ACHN (cell line): ENCODE measurements around the gene SIT1.
"Not testable (repeated sequence)": the region's sequence is repeated elsewhere in the genome, so short reads cannot be mapped to it uniquely, and the experiment has no call there.

ENCODE experiments used
- DNase-seq: peaks from one replicate; pipeline ENCODE4 v3.0.0-alpha.2; 2015
- in situ Hi-C: cut with HindIII; loops from 2 replicates; pipeline ENCODE4 v1.10.0; 2017; ENCODE audit warnings: low sequenced_read_pairs, low pct_ligation_motif_present, low pct_unique_long_range_greater_than_20kb

Gene SIT1

DNA sequence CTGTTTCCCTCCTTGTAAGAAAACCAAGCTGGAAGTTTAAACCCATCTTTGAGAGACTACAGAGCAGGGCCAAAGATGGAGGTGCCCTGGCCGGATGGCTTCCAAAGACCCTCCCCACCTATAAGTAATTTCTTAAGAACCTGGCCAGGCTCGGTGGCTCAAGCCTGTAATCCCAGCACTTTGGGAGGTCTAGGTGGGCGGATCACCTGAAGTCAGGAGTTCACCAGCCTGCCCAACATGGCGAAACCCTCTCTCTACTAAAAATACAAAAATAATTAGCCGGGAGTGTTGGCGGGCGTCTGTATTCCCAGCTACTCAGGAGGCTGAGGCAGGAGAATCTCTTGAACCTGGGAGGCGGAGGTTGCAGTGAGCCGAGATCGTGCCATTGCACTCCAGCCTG, 5.0 kb downstream of the SIT1 start:
- in situ Hi-C loops, DNase-seq: not testable (repeated sequence)

DNA sequence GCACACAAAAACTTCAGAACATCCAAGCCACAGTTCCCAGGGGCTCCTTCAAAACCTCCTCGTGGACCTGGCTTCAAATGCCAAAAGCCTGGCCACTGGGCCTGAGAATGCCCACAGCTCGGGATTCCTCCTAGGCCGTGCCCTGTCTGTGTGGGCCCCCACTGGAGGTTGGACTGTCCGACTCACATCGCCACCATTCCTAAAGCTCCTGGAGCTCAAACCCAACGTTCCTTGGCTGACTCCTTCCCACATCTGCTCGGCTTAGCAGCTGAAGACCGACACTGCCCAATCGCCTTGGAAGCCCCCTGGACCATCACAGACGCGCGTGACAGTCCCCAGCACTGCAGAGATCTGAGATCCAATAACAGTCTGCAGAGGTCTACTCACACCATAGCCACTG, 7.7 kb downstream of the SIT1 start:
- in situ Hi-C loops: no loop called here

DNA sequence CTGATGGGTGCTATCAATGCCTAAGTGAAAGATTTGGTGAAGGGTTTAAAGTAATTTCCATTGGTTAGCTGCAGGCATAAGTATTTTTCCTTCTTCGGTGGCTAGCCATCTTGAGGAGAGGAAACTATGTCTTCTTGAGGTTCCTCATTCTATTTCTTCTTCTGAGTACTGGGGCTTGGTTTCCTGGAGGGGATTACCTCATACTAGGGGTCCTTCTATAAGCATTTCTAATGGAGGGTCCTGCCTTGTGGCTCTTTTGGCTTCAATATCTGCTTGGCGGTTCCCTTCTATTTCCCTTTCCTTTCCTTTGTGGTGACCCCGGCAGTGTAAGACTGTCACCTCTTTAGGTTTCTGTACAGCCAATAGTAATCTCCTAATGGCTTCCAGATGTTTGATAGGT, 9.3 kb downstream of the SIT1 start:
- DNase-seq, in situ Hi-C loops: not testable (repeated sequence)

More for the DNA sequence above, 7.7 kb downstream of the SIT1 start:
- DNase-seq: no peak

DNA sequence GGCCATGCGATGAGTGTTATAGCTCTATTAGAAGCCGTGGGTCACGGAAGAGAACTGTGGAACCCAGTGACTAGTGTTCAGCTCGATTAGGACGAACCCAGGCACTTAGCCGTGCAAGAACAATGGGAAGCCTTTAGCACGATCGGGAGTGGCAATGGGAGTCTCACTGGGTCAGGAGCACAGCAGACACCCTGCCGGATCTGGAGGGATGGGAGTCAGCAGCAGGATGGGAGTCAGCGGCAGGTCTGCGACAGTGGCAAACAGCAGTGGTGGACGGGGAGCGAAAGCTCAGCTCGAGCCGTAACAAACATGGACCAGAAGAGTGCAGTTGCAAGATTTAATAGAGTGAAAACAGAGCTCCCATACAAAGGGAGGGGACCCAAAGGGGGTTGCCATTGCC, 10.3 kb downstream of the SIT1 start:
- DNase-seq, in situ Hi-C loops: not testable (repeated sequence)

DNA sequence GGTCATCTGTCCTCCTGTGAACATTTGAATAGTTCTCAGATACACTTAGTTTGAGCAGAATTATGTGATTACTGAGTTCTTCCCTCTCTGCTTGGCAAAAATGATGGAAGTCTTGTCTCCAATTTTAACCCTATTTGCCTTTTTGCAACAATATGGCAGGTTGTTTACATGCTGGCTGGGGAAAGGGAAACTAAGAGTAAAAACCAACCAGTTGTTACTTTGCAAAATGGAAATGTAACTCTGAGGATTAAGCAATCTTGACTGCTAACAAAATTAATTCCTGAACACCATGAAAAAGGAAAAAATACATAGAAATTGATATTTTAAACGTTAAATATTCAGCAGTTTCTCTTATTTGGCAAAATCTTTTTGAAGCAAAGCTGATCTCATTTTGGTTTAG, 11.1 kb downstream of the SIT1 start:
- in situ Hi-C loops: no loop called here
- DNase-seq: no peak

DNA sequence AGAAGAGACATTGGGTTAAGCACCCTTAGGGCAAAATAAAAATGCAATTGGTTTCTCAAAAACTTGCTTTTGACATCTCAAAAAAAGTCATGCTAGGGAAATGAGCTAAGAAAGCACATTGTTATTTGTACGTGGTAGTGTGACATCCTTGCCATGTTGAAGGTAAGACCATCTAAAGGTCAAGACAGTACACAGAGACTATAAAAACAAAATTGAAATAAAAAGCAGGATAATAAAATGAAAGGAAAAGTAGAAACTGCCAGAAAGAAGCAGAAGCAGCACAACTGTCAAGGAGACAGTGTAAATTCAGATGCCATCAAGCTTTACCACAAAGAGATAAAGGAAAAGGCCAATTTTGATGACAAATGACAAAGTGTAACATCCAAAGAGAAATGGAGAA, 11.5 kb downstream of the SIT1 start:
- in situ Hi-C loops, DNase-seq: not testable (repeated sequence)

DNA sequence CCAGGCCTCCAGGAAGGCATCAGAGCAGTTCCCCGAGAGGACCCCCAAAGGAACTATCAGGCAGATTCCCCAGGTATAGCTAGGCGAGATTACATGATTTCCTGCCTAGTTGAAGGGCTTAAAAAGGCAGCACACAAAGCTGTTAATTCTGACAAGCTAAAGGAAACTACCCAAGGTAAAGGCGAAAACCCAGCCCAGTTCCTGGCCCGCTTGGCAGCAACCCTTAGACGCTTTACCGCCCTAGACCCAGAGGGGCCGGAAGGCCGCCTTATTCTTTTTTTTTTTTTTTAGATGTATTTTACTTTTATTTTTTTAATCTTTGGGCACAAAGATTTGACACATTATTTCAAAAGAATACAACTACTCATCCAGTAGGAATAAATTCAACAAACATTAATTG, 12.0 kb downstream of the SIT1 start:
- DNase-seq, in situ Hi-C loops: not testable (repeated sequence)

DNA sequence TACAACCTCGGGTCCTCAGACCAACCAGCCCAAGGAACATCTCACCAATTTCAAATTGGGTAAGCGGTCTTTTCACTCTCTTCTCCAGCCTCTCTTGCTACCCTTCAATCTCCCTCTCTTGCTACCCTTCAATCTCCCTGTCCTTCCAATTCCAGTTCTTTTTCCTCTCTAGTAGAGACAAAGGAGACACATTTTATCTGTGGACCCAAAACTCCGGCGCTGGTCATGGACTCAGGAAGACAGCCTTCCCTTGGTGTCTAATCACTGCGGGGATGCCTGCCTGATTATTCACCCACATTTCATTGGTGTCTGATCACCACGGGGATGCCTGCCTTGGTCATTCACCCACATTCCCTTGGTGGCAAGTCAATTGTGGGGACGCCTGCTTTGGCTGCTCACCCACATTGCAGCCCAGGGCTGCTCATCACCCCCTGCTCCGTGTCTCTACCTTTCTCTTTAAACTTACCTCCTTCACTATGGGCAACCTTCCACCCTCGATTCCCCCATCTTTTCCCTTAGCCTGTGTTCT, 13.2 kb downstream of the SIT1 start:
- DNase-seq, in situ Hi-C loops: not testable (repeated sequence)

DNA sequence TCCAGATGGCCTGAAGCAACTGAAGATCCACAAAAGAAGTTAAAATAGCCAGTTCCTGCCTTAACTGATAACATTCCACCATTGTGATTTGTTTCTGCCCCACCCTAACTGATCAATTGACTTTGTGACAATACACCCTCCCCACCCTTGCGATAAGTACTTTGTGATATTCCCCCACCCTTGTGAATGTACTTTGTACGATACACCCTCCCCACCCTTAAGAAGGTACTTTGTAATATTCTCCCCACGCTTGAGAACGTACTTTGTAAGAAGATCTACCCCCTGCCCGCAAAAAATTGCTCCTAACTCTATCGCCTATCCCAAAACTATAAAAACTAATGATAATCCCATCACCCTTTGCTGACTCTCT, 13.9 kb downstream of the SIT1 start:
- DNase-seq, in situ Hi-C loops: not testable (repeated sequence)

DNA sequence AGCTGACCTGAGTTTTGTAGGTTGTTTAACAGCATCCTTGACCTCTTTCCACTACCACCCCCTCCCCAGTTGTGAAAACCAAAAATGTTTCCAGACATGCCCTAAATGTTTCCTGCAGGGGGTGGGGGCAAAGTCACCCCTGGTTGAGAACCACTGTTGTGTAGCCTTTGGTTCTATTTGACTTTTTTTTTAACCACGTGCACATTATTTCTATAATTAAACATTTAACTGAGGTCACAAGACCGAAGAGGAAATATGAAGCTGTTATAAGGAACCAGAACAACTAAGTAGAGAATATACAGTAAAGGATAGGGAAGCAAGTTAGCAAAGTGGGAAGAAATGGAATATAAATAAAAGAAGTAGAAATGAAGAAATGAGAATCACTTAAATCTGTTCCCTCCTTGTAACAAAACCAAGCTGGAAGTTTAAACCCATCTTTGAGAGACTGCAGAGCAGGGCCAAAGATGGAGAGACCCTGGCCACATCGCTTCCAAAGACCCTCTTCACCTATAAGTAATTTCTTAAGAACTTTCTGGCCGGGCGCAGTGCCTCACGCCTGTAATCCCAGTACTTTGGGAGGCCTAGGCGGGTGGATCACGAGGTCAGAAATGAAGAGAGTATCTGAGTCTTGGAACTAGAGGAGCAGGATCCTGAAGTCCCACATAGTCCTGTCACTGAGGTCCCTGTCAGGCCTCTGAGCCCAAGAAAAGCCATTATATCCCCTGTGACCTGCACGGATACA, 14.4 kb downstream of the SIT1 start:
- DNase-seq: no peak
- in situ Hi-C loops: no loop called here

DNA sequence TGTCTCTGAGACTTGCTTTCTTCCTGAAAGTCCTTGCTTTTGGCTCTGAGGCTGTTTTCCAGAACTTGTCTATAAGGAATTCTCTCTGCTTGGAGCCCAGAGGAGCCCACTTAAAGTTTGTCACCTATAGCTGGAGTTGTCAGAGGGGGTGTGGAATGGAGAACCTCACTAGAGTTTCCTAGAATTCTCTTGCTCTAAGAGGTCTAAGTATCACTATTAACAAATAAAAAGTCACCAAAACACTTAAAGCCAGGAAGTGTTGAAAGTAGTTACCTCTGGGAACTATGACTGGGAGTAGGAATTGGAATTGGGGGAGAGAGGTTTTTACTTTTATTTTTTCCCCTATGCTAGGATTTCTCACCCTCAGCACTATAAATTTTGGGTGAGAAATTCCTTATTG, 15.0 kb downstream of the SIT1 start:
- DNase-seq: no peak

DNA sequence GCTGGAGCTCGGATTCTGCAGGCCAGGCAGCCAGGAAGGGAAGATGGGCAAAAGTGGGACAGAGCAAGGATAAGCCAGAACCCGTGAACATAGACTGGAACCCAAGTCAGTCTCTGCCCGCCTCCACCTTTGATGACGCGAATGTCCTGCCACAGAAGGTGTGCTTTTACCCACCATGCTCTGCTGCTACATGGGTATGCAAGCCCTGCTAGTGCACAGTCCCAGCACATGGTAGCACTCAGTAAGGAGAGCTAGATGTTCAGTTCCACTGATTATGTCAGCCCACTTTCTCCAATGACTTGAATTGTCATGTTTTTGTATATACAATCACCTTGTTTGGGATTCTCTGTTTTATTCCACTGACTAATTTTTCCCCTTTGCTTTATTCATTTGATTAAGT, 21.1 kb downstream of the SIT1 start:
- in situ Hi-C loops: no loop called here

More for the DNA sequence above, 15.0 kb downstream of the SIT1 start:
- in situ Hi-C loops: no loop called here

DNA sequence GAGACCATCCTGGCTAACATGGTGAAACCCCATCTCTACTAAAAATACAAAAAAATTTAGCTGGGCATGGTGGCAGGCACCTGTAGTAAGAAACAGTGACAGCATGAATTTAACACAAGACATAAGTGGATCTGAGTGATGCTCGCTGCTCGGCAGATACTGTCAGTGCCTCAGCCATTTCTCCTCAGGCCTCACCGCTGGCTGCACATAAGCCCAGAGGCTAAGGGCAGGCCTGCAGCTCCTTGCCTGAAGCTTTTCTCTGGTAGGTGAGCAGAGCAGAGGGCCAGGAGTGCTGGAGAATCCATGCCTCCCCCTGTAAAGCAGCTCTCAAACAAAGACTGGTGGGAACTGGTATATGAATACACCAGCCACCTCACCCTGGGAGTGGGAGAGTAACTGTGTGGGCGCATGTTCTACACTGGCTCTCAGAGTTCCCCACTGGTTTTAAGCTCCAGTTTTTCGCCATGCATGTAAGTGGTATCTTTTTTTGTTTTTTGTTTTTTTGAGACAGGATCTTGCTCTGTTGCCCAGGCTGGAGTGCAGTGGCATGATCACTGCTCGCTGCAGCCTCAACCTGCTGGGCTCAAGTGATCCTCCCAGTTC, 22.2 kb downstream of the SIT1 start:
- DNase-seq: no peak
- in situ Hi-C loops: no loop called here

More for the DNA sequence above, 21.1 kb downstream of the SIT1 start:
- no peak for DNase-seq

DNA sequence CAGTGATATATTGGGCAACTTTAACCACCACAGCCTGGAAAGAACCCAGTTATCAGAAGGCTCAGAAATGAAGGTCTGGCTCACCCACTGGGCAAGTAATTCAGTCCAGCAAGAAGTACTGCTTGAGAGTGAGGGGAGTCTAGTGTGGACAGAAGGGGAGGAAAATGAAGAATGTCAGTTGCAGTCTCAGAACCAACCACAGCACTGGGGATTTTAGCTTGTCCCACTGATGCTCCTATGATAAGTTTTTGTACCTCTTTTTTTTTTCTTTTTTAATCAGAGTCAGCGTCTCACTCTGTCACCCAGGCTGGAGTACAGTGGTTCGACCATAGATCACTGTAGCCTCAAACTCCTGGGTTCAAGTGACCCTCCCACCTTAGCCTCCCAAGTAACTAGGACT, 23.2 kb downstream of the SIT1 start:
- in situ Hi-C loops: no loop called here
- DNase-seq: no peak

DNA sequence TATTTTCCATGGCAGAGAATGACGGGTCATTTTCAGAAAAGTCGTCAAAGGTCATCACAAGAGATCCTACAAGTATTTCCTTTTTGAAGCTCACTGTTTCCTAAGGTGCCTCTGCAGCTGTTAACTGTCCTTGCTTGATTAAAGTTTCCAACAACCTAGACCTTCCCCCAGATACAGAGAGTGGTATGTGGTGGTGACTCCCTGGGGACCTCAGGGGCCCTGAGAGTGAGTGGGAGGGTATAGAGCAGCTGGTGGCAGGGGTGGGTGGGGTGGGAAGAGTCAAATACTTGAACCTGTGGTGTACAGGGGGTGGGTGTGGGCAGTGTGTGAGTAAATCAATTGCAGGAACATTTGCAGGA, 31.0 kb downstream of the SIT1 start:
- in situ Hi-C loops: no loop called here
- DNase-seq: no peak

DNA sequence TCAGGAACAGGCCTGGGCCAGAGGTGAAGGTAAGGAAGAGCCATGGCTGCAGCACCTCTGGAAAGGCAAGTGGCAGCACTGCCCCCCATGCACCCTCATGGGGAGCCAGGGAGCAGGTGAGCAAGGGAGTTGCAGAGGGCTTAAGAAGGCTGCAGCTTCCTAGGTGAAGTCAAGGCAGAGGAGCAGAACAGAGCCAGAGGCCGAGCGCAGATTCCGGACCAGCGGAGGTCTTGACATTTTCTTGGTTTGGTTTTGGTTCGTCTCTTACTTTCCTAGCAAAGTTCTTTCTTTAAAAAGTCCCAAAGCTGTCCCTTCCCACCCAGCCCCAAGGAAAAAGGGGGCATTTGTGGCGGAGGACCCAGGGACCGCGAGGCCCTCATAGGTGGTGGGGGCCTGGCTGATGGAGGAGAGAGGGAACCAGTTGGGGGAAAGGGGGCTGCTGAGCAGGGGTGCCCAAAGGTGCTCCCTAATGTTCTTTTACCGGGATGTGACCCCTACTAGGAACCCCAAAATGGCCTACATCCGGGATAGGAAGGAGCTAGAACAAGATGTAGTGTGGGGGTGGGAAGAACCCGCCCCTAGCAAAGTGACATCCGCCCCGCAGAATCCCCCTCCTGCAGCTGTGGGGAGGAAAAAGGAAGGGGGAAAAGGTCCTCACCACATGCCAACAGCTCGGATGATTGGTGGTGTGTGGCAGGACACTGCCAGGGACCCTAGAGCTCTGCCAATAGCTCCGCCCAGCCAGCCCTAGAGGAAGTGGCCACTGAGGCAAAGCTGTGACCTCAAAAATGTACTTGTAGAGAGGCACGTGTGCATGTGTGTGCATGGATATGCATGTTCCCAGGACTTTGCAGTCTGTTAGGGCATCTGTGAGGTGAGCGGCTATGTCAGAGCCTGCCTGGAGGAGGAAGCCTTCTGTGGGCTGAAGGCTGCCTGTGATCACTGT, 31.6 kb downstream of the SIT1 start:
- in situ Hi-C loops: no loop called here
- no peak for DNase-seq

DNA sequence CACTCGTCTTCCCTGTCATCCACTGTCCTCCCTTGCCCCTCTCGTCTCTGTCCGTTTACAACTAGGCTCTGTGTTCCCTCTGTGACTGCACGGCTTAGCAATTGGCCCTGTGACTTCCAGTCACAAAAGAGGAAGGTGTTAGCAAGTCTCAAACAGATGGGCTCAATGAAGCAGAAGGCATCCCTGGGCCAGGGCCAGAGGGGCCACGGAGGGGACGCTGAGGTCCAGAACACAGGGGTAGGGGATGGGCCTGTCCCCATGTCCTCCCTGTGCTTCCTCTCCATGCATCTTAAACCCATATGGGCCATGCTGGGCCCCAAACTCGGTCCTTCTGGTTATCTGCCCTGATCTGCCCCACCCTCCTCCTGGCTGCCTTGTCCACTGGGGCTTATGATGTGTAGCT, 32.4 kb downstream of the SIT1 start, which contains the start of gene CD72:
CD72 (minus strand) TSS at position 89 of the 403 bp plus-strand sequence. CDS start 110 bp downstream, outside the sequence.
- no peak for DNase-seq
- in situ Hi-C loops: no loop called here

DNA sequence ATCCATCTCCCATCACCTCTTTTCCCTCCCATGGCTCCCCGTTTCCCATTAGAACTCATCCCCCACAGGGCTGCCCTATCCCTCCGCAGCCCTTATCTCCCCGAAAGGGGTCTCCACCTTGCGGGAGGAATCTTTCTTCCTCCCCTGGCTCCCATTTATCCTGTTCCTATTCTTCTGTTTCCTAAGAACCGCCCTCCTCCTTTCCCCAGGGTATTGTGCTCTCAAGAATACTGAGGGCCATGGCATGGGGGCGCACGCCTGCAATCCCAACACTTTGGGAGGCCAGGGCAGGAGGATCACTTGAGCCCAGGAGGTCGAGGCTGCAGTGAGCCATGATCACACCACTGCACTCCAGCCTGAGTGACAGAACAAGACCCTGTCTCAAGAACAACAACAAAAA, 33.2 kb downstream of the SIT1 start:
- in situ Hi-C loops: no loop called here
- DNase-seq: no peak
